NCI-H2081 treated with DMSO at 0.1 percent for 48 hours (cell line): ENCODE measurements around the gene PKN1.

Experiments
- DNase-seq: peaks from one replicate; lab custom pipeline; 2025; lab: John Stamatoyannopoulos, UW

PKN1 gene

GRCh38 chr19:14467391-14467790 is 34.3 kb downstream of the PKN1 start:
- no peak for DNase-seq

- no peak for DNase-seq
These were observed 34.7 kb downstream of the PKN1 start for GRCh38 chr19:14467816-14468215.

GRCh38 chr19:14470031-14470876 is 37.1 kb downstream of the PKN1 start:
- DNase-seq, result no peak

- no peak for DNase-seq
These were observed 38.5 kb downstream of the PKN1 start for GRCh38 chr19:14471436-14472187.

- no peak for DNase-seq
These were observed 39.3 kb downstream of the PKN1 start for GRCh38 chr19:14472202-14472938.

- no peak for DNase-seq
These were observed 40.2 kb downstream of the PKN1 start for GRCh38 chr19:14473073-14473977.

- no peak for DNase-seq
These were observed 41.0 kb downstream of the PKN1 start for GRCh38 chr19:14473978-14474578.

GRCh38 chr19:14474827-14475226 is 41.7 kb downstream of the PKN1 start:
- DNase-seq, result no peak

GRCh38 chr19:14475251-14476073 is 42.4 kb downstream of the PKN1 start, which contains the start of gene PTGER1:
TSS of gene PTGER1 (minus strand) at chr19:14475354. CDS start at chr19:14474320, 1,034 bp downstream.
- DNase-seq, result no peak

- no peak for DNase-seq
These were observed 43.2 kb downstream of the PKN1 start for GRCh38 chr19:14476327-14476672.

- no peak for DNase-seq
These were observed 43.7 kb downstream of the PKN1 start for GRCh38 chr19:14476673-14477401.

- DNase-seq, result no peak
These were observed 44.5 kb downstream of the PKN1 start for GRCh38 chr19:14477418-14478112.

GRCh38 chr19:14478113-14478545 is 45.0 kb downstream of the PKN1 start:
- no peak for DNase-seq

- no peak for DNase-seq
These were observed 46.3 kb downstream of the PKN1 start for GRCh38 chr19:14479309-14479974.

- no peak for DNase-seq
These were observed 47.0 kb downstream of the PKN1 start for GRCh38 chr19:14479975-14480699.

- DNase-seq, result no peak
These were observed 47.6 kb downstream of the PKN1 start for GRCh38 chr19:14480700-14481079.

- DNase-seq, result no peak
These were observed 49.3 kb downstream of the PKN1 start for GRCh38 chr19:14482172-14482941.
